Suppressor macrophage (primary cell): ENCODE measurements around the gene DCHS2.
"Not testable (repeated sequence)": the region's sequence is repeated elsewhere in the genome, so short reads cannot be mapped to it uniquely, and the experiment has no call there.

ENCODE experiments used
- DNase-seq, 4 experiments: peaks; one replicate each; pipeline ENCODE4 v3.0.0-alpha.2; 2020 to 2022

Gene DCHS2

GRCh38 chr4:154315741-154316140 lies 175.9 kb downstream of the DCHS2 start:
- DNase-seq: no peak

- no peak for DNase-seq
These were observed 177.4 kb downstream of the DCHS2 start for GRCh38 chr4:154314248-154314647.

DNA sequence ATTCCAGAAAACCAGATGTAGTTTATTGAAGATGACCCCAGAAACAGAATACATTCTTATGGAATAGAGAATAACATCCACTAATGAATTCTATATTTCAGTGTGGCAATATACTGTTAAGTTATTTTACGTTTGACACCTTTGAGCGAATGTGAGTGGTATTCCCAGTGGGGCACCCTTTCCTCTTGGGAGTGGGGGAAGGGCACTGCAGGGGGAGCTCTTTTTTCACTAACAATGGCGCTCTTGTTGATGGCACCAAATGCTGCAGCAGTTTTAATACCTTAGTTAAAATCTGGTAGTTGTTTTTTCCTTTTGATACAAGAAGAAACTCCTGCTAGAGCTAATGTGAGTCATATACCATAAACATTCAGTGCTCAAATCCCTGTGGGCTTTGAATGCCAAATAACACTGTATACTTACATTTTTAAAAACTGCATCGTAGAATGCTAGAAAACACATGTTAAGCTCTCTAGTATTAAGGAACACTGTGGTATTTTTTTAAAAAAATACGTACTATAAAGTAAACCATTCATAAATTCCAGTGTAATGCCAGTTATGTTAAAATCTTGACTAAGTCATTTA lies 178.5 kb downstream of the DCHS2 start:
- no peak for DNase-seq

- no peak for DNase-seq
These were observed 179.4 kb downstream of the DCHS2 start for GRCh38 chr4:154312246-154312645.

GRCh38 chr4:154310578-154310977 lies 181.0 kb downstream of the DCHS2 start:
- DNase-seq: no peak

- DNase-seq: no peak
These were observed 183.4 kb downstream of the DCHS2 start for GRCh38 chr4:154308207-154308606.

DNA sequence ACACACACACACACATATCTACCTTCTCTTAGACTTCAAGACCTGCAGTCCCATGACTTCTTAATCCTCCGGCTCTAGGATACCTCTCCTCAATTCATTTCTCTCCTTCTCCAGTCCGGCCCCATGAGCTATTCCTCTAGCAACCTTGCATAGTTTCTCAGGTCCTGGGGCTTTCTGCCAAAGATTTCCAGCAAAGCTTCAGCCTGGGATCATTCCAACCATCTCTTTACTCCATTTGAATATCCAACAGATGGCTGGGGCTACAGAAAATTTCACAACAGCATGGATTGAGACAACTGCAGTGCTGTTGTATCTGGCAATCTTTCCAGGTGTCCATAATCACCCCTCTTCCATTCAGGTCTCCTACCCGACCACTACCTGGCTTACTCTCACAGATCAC lies 184.1 kb downstream of the DCHS2 start:
- no peak for DNase-seq

DNA sequence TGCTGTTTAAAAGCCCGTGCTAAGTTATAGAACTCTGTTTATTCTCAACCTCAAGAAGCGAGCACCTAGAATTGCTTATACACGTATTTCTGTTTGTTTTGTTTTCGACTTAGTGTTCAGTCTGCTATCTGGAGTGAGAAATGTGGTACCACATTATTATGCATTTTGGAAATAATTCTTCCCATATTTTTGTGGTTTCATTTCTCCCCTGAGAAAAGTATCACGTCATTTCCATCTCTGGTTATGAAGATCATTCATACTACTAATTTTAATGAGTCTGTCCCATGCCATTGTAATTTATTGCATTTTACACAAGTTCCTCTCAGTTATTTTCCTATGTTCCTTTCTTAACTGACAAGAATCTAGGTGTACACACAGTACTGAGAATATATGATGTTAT lies 186.0 kb downstream of the DCHS2 start:
- DNase-seq: no peak

DNA sequence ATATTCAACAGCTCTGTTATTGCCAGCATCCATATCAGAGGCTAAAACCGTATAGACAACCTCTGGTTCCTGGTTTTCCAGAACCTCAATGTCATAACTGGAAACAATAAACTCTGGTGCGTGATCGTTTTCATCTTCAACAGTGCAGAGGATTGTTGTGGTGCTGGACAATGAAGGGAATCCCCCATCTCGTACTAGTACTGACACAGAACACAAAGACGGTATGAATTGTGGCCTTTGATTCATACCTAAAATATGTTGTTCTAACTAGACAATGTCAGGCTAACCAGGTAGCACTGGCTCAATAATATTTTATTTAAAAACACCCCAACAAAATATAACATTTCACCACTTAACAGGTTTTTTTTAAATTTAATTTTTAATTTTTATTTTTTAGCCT lies 186.9 kb downstream of the DCHS2 start:
- DNase-seq: no peak

- no peak for DNase-seq
These were observed 196.8 kb downstream of the DCHS2 start for GRCh38 chr4:154294652-154295350.

DNA sequence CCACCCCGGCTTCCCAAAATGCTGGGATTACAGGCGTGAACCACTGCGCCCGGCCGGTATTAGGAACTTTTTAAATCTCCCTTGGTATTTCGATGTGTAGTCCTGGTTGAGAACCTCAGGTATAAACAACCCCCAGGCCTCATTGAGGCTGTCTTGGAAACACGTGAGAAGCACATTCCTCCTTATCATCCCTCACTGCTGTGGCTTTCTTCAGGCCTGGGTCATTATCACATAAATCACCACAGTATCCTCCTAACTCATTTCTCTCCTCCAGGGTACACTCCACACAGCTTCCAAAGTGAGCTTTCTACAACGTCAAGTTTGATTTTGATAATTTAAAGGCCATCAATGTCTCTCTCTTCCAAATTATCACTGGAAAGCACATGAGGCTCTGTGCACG lies 198.2 kb downstream of the DCHS2 start:
- DNase-seq: no peak

- DNase-seq: no peak
These were observed 199.0 kb downstream of the DCHS2 start for GRCh38 chr4:154292589-154292988.

- no peak for DNase-seq
These were observed 214.4 kb downstream of the DCHS2 start for GRCh38 chr4:154277172-154277571.

- DNase-seq: no peak
These were observed 215.1 kb downstream of the DCHS2 start for GRCh38 chr4:154276496-154276895.

DNA sequence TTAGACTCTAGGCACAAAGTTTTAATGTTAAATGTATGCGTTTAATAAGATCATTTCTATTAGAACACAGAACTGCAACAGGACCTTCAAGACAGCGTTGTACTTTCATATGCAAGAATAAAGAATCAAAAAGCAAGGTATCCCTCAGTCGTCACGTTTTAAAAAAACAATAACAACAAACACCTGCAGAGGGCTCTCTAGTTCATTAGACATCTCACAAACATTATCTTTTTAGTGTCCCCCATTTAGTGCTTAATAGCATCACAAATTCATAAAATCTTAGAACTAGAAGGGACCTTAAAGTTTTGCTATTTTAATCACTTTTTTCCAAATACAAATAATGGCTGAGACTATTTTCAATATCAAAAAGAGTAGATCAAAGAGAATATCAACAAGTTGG lies 236.6 kb downstream of the DCHS2 start:
- no peak for DNase-seq

GRCh38 chr4:154234576-154234975 lies 257.0 kb downstream of the DCHS2 start:
- DNase-seq: no peak

DNA sequence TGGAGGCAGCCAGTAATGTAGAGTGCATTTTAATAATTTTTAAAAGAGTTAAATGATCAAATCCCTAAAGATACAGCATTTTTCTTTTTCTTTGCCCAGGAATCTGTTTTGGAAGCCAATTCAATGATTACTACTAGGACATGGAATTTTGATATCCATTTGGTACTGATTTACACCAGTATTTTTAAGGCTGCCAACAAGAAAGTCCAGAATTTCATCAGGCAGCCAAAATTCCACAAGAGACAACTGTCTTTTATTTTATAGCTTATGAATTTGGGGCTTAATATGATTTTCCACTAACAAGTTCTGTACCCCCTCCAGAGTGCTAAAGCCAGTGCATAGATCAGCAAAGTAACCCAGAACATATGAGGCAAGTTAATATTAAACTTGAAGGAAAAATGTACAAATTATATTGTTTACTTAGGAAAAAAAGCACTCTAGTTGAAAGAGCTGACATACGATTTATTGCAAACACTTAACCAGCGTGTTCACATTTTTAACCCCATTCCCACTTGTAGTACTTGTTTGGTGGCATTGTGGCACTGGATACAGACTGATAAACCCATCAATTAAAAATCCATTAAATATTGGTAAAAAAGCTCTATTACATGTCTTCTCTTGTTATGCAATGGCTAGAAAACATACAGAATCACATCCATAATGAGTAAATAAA lies 259.7 kb downstream of the DCHS2 start:
- no peak for DNase-seq

DNA sequence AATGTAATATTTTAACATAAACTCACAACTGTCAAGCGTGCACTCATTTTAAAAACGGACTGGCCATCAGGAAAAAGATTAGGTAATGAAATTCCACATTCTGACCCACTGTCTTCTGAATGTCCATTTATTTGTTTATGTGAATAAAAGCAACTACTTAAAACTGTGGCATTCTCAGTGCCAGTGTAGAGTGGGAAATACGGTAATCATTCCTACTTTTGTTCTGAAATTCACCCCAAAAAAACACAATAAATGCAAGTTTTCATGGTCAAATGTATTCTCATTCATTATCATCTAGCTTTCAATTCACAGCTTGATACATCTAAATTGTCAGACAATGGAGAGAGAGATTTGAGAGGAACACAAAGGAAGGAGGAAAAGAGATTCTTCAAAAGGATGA lies 260.9 kb downstream of the DCHS2 start:
- no peak for DNase-seq

DNA sequence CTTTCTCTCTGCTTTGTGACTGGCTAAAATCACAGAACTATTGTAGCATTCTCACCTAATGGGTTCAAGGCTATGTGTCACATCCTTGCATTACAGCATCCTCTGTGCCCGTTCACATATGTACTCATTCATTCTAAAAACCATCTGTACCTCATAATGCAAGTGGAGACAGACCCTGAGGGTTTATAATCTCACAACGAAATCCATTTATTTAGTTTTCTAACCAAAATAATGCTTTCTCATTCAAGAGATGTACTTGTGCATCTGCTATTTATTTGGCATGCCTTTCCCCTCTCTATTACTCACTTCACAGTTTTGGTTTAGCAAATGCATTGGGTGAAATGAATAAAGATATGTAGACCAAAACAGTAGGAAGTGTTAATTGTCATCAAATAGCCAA lies 261.5 kb downstream of the DCHS2 start:
- no peak for DNase-seq

DNA sequence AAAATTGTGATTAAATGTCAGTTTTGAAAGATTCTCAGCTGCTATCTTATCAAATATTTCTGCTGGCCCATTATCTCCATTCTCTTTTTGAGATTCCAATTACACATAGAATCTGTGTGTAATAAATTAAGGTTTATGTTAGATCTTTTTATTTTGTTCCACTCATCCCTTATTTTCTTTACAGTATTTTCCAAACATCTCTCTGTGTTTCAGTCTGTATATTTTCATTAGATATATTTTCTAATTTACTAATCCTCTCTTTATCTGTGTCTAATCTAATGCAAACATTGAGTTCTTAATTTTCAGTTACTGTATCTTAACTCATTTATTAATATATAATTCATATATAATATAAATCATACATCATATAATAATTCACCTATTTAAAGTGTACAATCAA lies 268.7 kb downstream of the DCHS2 start:
- no peak for DNase-seq

DNA sequence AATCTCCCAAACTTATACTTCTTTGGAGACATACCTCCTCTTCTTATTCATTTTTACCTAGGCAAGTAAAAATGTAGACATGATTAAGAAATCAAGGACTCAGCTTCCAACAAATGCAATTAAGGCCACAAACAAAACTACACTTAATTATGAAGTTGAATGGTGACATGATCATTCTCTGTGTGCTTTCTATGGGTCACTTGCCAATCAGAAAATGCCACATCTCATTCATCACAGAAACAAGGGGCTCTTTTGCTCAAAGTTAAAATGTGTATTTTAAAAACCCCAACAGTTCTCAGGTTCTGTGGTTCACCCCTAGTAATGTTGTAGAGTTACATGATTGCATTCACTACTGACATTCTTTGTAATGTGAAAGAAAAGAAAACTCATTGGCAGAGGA lies 273.5 kb downstream of the DCHS2 start:
- DNase-seq: no peak

DNA sequence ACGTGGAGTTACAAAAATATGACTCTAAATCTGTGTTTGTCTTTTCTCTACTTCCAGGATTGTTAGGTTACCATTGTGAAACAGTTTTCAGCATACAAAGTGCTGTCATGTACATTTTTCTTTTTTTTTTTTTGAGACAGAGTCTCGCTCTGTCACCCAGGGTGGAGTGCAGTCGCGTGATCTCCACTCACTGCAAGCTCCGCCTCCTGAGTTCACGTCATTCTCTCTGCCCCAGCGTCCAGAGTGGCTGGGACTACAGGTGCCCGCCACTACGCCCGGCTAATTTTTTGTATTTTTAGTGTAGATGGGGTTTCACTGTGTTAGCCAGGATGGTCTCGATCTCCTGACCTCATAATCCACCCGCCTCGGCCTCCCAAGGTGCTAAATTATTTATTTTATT lies 274.2 kb downstream of the DCHS2 start:
- not testable (repeated sequence) for DNase-seq

GRCh38 chr4:154211506-154211905 lies 280.1 kb downstream of the DCHS2 start:
- DNase-seq: no peak

- DNase-seq: no peak
These were observed 283.2 kb downstream of the DCHS2 start for GRCh38 chr4:154208424-154208823.
